GM12875 (cell line): ENCODE results near the gene GPR153.

Experiments
- H3K4me3 ChIP-seq: one replicate; pipeline ENCODE4 v1.5.1; 2011; ENCODE audit warnings: low read depth, low read length, control low read depth
- TF ChIP-seq, protein P1 (sequence below): IDR thresholded peaks from 2 replicates; pipeline ENCODE4 v1.5.1; 2011; ENCODE audit warnings: low read depth, mild to moderate bottlenecking, control low read depth, inconsistent platforms, low read length, moderate library complexity, borderline replicate concordance; ENCODE audit not compliant: insufficient read depth

GPR153 gene

DNA sequence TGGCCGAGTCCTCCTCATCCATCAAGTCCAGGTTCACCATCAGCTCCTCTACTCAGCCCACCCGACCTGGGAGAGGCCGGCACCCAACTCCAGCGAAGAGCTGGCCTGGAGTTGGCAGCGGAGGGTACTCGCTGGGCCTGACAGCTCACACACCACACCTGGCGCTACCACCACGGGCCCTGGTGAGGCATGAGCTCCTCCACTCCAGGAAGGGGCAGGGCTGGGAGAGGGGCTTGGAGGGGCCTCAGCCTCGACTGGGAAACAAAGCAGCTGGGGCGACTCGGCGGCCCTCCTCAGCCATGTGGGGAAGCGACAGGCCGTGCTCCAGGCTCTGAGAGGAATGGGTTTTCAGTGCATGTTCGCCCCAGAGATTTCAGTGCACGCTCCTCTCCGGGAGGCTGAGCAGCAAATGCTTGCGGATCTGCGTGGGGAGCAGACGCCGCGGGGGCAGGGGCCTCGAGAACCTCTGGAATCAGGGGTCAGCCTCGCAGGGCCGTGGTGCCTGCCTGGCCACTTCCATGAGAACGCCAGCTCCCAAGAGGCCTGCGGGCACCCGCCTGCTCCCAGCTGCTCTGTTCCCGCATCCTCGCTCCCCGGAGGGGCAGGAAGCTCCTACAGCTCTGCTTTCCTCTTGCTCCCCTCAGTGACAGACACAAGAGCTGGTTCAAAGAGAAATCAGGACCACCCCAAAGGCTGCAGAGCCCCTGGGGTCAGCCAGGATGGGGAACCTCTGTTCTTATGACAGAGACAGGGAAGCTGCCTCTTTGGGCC is 18.9 kb upstream of the GPR153 start:
- TF ChIP-seq, protein P1, sequence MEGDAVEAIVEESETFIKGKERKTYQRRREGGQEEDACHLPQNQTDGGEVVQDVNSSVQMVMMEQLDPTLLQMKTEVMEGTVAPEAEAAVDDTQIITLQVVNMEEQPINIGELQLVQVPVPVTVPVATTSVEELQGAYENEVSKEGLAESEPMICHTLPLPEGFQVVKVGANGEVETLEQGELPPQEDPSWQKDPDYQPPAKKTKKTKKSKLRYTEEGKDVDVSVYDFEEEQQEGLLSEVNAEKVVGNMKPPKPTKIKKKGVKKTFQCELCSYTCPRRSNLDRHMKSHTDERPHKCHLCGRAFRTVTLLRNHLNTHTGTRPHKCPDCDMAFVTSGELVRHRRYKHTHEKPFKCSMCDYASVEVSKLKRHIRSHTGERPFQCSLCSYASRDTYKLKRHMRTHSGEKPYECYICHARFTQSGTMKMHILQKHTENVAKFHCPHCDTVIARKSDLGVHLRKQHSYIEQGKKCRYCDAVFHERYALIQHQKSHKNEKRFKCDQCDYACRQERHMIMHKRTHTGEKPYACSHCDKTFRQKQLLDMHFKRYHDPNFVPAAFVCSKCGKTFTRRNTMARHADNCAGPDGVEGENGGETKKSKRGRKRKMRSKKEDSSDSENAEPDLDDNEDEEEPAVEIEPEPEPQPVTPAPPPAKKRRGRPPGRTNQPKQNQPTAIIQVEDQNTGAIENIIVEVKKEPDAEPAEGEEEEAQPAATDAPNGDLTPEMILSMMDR: no peak
- H3K4me3 ChIP-seq: no peak overlapping the region

- no peak overlapping the region for H3K4me3 ChIP-seq
- TF ChIP-seq, protein P1: no peak
Observed at GRCh38 chr1:6279066-6279465, 18.2 kb upstream of the GPR153 start.

DNA sequence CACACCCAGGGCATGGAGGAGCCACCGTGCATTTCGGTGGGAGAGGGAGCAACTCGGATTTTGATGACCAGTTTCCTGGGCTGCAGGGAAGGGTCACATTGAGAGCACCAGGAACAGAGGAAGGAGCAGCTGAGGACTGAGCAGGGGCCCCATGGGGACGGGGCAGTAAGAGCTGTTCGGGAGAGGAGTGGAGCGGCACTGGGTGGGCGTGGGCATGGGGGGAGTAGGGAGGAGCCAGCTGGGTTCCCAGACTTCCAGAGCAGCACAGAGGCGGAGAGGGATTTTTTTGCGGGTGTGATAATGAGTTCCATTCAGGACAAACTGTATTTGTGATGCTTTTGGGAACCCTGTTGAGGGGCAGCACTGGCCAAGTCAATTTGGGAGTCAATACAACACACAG is 17.4 kb upstream of the GPR153 start:
- H3K4me3 ChIP-seq: no peak overlapping the region
- TF ChIP-seq, protein P1: no peak

DNA sequence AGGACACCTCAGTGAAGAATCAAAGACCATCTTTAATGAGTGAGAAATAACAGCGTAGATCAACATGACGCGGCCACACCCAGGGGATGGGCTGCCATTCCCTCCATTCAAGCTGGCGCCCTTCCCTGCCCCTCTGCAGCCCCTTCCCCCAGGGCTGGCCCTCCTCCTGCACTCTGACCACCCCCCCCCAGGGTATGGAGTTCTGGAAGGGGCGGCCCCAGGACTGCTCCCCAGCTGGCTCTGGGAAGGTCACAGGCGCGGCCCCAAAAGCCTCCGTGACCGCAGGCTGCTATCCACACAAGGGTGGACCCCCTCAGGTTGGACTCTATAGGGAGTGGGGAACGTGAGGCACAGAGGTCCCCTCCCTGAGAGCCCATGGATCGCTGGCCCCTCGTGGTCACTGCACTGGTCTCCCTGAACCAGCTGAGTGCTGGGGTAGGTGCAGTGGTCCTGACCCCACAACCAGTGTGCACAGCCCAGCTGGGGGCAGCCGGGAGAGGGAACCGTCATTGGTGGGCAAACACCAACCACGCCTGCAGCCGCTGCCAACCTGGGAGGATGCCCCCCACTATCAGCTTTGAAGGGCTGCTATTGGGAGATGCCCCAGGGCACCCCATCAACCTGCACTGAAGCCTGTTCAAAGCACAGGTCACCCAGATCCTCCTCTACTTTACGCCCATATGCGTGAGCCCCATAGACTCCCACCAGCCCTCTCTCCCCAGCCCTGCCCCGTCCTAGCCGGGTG is 16.1 kb upstream of the GPR153 start:
- no peak overlapping the region for H3K4me3 ChIP-seq
- TF ChIP-seq, protein P1: no peak

GRCh38 chr1:6275826-6276782 is 15.2 kb upstream of the GPR153 start:
- TF ChIP-seq, protein P1: no peak
- H3K4me3 ChIP-seq: no peak overlapping the region

- TF ChIP-seq, protein P1: no peak
- H3K4me3 ChIP-seq: no peak overlapping the region
Observed at GRCh38 chr1:6274622-6275139, 13.8 kb upstream of the GPR153 start.
